Measurements from ENCODE around the gene TP53.

TP53 gene

DNA sequence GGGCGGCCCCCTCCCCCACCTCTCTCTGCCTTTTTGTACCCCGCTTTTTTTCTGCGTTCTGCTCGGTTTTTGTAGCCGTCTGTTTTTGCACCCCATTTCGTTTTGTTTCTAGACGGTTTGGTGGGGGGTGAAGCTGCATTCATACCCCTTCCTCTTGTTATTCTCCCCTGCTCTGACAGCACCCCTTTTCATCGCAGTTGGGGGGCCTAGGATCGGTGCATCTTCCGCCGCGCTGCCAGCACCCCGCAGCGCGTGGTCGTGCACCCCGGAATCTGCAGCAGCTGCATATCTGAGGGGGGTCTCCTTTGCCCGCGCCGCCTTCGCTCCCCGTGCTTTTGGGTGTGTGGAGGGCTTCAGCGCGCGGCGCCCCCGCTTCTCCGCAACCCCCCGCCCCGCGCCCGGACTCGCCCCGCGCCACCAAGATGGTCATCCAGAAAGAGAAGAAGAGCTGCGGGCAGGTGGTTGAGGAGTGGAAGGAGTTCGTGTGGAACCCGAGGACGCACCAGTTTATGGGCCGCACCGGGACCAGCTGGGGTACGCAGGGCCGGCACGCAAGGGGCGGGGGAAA lies 36.1 kb downstream of the TP53 start (continued):
- TF ChIP-seq, protein P1, sequence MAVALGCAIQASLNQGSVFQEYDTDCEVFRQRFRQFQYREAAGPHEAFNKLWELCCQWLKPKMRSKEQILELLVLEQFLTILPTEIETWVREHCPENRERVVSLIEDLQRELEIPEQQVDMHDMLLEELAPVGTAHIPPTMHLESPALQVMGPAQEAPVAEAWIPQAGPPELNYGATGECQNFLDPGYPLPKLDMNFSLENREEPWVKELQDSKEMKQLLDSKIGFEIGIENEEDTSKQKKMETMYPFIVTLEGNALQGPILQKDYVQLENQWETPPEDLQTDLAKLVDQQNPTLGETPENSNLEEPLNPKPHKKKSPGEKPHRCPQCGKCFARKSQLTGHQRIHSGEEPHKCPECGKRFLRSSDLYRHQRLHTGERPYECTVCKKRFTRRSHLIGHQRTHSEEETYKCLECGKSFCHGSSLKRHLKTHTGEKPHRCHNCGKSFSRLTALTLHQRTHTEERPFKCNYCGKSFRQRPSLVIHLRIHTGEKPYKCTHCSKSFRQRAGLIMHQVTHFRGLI (tag by site-specific recombination; IDR thresholded peaks at IDR 0.05) = no peak
- no peak for TF ChIP-seq ZNF24 (tag by site-specific recombination; IDR thresholded peaks at IDR 0.05)
- peak; percentile 80 for TF ChIP-seq ZBTB20 (tag by site-specific recombination; IDR thresholded peaks at IDR 0.05)
- TF ChIP-seq OVOL3 (tag by site-specific recombination; IDR thresholded peaks at IDR 0.05) = no peak
- TF ChIP-seq ZFP69B (tag by site-specific recombination; IDR thresholded peaks at IDR 0.05) = no peak
- no peak for TF ChIP-seq ZNF777 (tag by site-specific recombination; IDR thresholded peaks at IDR 0.05; ENCODE audit: borderline replicate concordance)
- peak; percentile 48; the same call in 1 of the 2 replicates for TF ChIP-seq ZNF747 (tag by site-specific recombination; IDR thresholded peaks at IDR 0.05)
- no peak for TF ChIP-seq SCRT2 (tag by site-specific recombination; IDR thresholded peaks at IDR 0.05)
- TF ChIP-seq ZNF548 (tag by site-specific recombination; IDR thresholded peaks at IDR 0.05) = no peak
- TF ChIP-seq ZSCAN30 (tag by site-specific recombination; IDR thresholded peaks at IDR 0.05) = no peak
- no peak for TF ChIP-seq ZEB2 (tag by site-specific recombination; IDR thresholded peaks at IDR 0.05)
- TF ChIP-seq ZNF138 (tag by site-specific recombination; IDR thresholded peaks at IDR 0.05; ENCODE audit: borderline replicate concordance) = no peak
- TF ChIP-seq ZSCAN18 (tag by site-specific recombination; IDR thresholded peaks at IDR 0.05) = no peak
- TF ChIP-seq GLIS1 (tag by site-specific recombination; IDR thresholded peaks at IDR 0.05) = peak; percentile 3; the same call in 1 of the 2 replicates
- TF ChIP-seq ZNF394 (tag by site-specific recombination; IDR thresholded peaks at IDR 0.05; ENCODE audit: borderline replicate concordance) = no peak
- no peak for TF ChIP-seq ZNF660 (tag by site-specific recombination; IDR thresholded peaks at IDR 0.05)
- 0 out of 2 replicates have a peak, but pooled peaks have one; percentile 10 for TF ChIP-seq SP7 (tag by site-specific recombination; IDR thresholded peaks at IDR 0.05)
- TF ChIP-seq PRDM4 (tag by site-specific recombination; IDR thresholded peaks at IDR 0.05) = 0 out of 2 replicates have a peak, but pooled peaks have one; percentile 16
- peak; percentile 30; the same call in 1 of the 2 replicates for TF ChIP-seq ZNF335 (tag by site-specific recombination; conservative IDR thresholded peaks at IDR 0.05)
- peak; percentile 26; the same call in 1 of the 2 replicates for TF ChIP-seq ZSCAN23 (tag by site-specific recombination; IDR thresholded peaks at IDR 0.05)
- no peak for TF ChIP-seq ZNF558 (tag by site-specific recombination; IDR thresholded peaks at IDR 0.05)
- TF ChIP-seq, protein P2, sequence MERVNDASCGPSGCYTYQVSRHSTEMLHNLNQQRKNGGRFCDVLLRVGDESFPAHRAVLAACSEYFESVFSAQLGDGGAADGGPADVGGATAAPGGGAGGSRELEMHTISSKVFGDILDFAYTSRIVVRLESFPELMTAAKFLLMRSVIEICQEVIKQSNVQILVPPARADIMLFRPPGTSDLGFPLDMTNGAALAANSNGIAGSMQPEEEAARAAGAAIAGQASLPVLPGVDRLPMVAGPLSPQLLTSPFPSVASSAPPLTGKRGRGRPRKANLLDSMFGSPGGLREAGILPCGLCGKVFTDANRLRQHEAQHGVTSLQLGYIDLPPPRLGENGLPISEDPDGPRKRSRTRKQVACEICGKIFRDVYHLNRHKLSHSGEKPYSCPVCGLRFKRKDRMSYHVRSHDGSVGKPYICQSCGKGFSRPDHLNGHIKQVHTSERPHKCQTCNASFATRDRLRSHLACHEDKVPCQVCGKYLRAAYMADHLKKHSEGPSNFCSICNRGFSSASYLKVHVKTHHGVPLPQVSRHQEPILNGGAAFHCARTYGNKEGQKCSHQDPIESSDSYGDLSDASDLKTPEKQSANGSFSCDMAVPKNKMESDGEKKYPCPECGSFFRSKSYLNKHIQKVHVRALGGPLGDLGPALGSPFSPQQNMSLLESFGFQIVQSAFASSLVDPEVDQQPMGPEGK (tag by site-specific recombination; IDR thresholded peaks at IDR 0.05) = peak; percentile 0; the same call in 1 of the 2 replicates
- no peak for TF ChIP-seq ZNF19 (tag by site-specific recombination; IDR thresholded peaks at IDR 0.05; ENCODE audit: low read depth)
